K562 (cell line): ENCODE data around the gene LARP7. TPM values are rescaled to one million over a fixed set of nuclear protein-coding genes. Genes with fewer than 3 reads are reported as not detected.

Source experiments
- ATAC-seq: fragments of 200-7000 bp; cut with Tn5 transposase; 3 replicates; pipeline ENCODE4 v1.9.1; 2020; ENCODE audit warnings: moderate library complexity
- BruUV-seq: library from RNA; stranded (reverse); fragments of 400-500 nt; replicated peaks from 2 replicates; lab custom pipeline; 2021; lab: Mats Ljungman, UMichigan
- CTCF ChIA-PET: fragments of 300-600 bp; formaldehyde crosslinking; extraction: SDS; loops from one replicate; lab custom pipeline; 2021; ENCODE audit warnings: low intra/inter-chr PET ratio; lab: Yijun Ruan, JAX
- POLR2A ChIA-PET: fragments of 300-600, 350-650 bp; sonication (Branson Sonifier 250); formaldehyde crosslinking; extraction: SDS; loops from one replicate; lab custom pipeline; 2021; ENCODE audit warnings: antibody characterized with exemption, inconsistent platforms; lab: Yijun Ruan, JAX
- DNase-seq, 4 experiments: peaks; one replicate each; pipeline versions ENCODE4 v3.0.0 to v3.0.0-alpha.2; 2011 to 2018; ENCODE audit warnings: low spot score in 3 of 4, mixed read lengths in 3 of 4; ENCODE audit errors: extremely low read depth in 1 of 4
- FAIRE-seq: peaks from 2 replicates; lab custom pipeline; 2011; peaks lifted over from hg19 to GRCh38; lab: Jason Lieb, UNC
- H2AFZ ChIP-seq: 2 replicates; pipeline ENCODE4 v1.6.0; 2011; ENCODE audit warnings: low read depth, low read length, control low read depth, inconsistent platforms
- H3K27ac ChIP-seq: fragments of 200-600 bp; 3 replicates; pipeline ENCODE4 v1.8.0; 2011; ENCODE audit warnings: low read depth, mild to moderate bottlenecking, control low read depth, inconsistent platforms, low read length, moderate library complexity, mixed read lengths; ENCODE audit errors: extremely low read depth
- H3K27me3 ChIP-seq, 2 experiments: fragments of 300-600 bp in 1 of 2; 2 replicates in 1 of 2; 3 replicates in 1 of 2; pipeline versions ENCODE4 v1.6.0 to v1.8.0; 2011; ENCODE audit warnings: inconsistent platforms in 2 of 2, low read length in 2 of 2, mild to moderate bottlenecking in 1 of 2, mixed read lengths in 1 of 2, moderate library complexity in 1 of 2; ENCODE audit not compliant: control insufficient read depth in 2 of 2, insufficient read depth in 2 of 2
- H3K36me3 ChIP-seq: fragments of 300-600 bp; 3 replicates; pipeline ENCODE4 v1.8.0; 2011; ENCODE audit warnings: mild to moderate bottlenecking, low read length, inconsistent platforms; ENCODE audit not compliant: control insufficient read depth, insufficient read depth
- H3K4me1 ChIP-seq, 2 experiments: fragments of 200-600 bp in 1 of 2; replicated peaks in 1 of 2; 2 replicates in 1 of 2; 3 replicates in 1 of 2; pipeline versions ENCODE4 v1.5.1 to v1.8.0; 2011; ENCODE audit warnings: inconsistent platforms in 2 of 2, low read length in 2 of 2, mild to moderate bottlenecking in 1 of 2, mixed read lengths in 1 of 2, moderate library complexity in 1 of 2; ENCODE audit not compliant: control insufficient read depth in 2 of 2, insufficient read depth in 2 of 2
- H3K4me2 ChIP-seq: 2 replicates; pipeline ENCODE4 v1.6.1; 2011; ENCODE audit warnings: low read length, control low read depth, inconsistent platforms, mixed read lengths; ENCODE audit not compliant: insufficient read depth
- H3K4me3 ChIP-seq: fragments of 200-600 bp; sonication (generic), shearing (Covaris generic); 2 replicates; pipeline ENCODE4 v1.5.1; 2016; ENCODE audit warnings: control low read depth, inconsistent platforms
- H3K79me2 ChIP-seq: fragments of 200-600 bp; 3 replicates; pipeline ENCODE4 v1.8.0; 2011; ENCODE audit warnings: low read length, inconsistent platforms; ENCODE audit not compliant: control insufficient read depth, insufficient read depth
- H3K9ac ChIP-seq, 2 experiments: 2 replicates each; pipeline versions ENCODE4 v1.6.0 to v1.6.1; 2011; ENCODE audit warnings: low read depth in 2 of 2, low read length in 2 of 2, control low read depth in 1 of 2, inconsistent platforms in 1 of 2, mild to moderate bottlenecking in 1 of 2, mixed read lengths in 1 of 2; ENCODE audit not compliant: insufficient read depth in 1 of 2
- H3K9me1 ChIP-seq: one replicate; pipeline ENCODE4 v1.6.0; 2011; ENCODE audit warnings: inconsistent platforms, mild to moderate bottlenecking, low read length, moderate library complexity; ENCODE audit not compliant: control insufficient read depth, insufficient read depth
- H3K9me3 ChIP-seq: replicated peaks from 2 replicates; pipeline ENCODE4 v1.5.1; 2011; ENCODE audit warnings: low read depth, low read length, inconsistent platforms; ENCODE audit not compliant: control insufficient read depth, insufficient read depth
- H4K20me1 ChIP-seq: replicated peaks from 2 replicates; pipeline ENCODE4 v1.6.1; 2011; ENCODE audit warnings: low read length, inconsistent platforms, mixed read lengths; ENCODE audit not compliant: control insufficient read depth, insufficient read depth
- MCM2 ChIP-seq: fragments of 450-650 bp; IDR thresholded peaks from 2 replicates; pipeline ENCODE4 v1.6.1; 2017; ENCODE audit warnings: low read depth, mild to moderate bottlenecking
- NKRF ChIP-seq: fragments of 450-650 bp; IDR thresholded peaks from 2 replicates; pipeline ENCODE4 v1.6.1; 2016; ENCODE audit warnings: borderline replicate concordance
- USF1 ChIP-seq: sonication (generic); formaldehyde crosslinking; IDR thresholded peaks from 2 replicates; pipeline ENCODE4 v1.9.0; 2022; ENCODE audit warnings: mild to moderate bottlenecking, missing genetic modification reagents
- WGBS: fragments of 100-300 bp; shearing (Covaris generic); methylation state at CpG from one replicate; pipeline ENCODE4 v1.1.6; 2016; ENCODE audit warnings: low coverage, mixed read lengths; ENCODE audit not compliant: insufficient coverage; ENCODE audit errors: missing lambda C conversion rate; 5-methylcytosine and 5-hydroxymethylcytosine counted together
- in situ Hi-C: fragments of 300-500 bp; cut with MboI; formaldehyde crosslinking; loops from 4 replicates; pipeline ENCODE4 v1.15.0; 2018; ENCODE audit warnings: inconsistent platforms, mixed read lengths
- intact Hi-C: fragments of 100-400 bp; cut with micrococcal nuclease; formaldehyde crosslinking; loops from 2 replicates; pipeline ENCODE4 v1.14.2; 2022
- polyA plus RNA-seq, 8 experiments: library from polyadenylated mRNA; depleted of rRNA in 4 of 8; stranded (reverse) in 5 of 8; unstranded in 3 of 8; fragments of >200 nt; fragmentation: Nextera tagmentation in 2 of 8; fragmentation: Illumina TruSeq in 1 of 8; extraction: Ambion mirVana in 2 of 8; extraction: Trizol in 1 of 8; gene quantifications; 2 replicates each; pipeline versions ENCODE4 v1.2.1 to v1.2.3, GENCODE V29; 2011 to 2014; ENCODE audit warnings: inconsistent platforms in 1 of 8, missing spikeins in 1 of 8
- total RNA-seq, 7 experiments: library from RNA; depleted of rRNA in 6 of 7; stranded (reverse); fragments of >200 nt in 6 of 7; fragmentation: Illumina TruSeq in 2 of 7; extraction: Trizol in 2 of 7; gene quantifications; 2 replicates each; pipeline versions ENCODE4 v1.2.1 to v1.2.3, GENCODE V29; 2011 to 2021; ENCODE audit warnings: low replicate concordance in 1 of 7

The LARP7 gene
- total and polyA plus RNA-seq, 9 of the 15 experiments (the other 6 are each of a cell fraction or from before 2014, with no cell fraction given), result 30.1 to 76.9 (median 56.0) TPM

- Histone ChIP-seq H3K27me3 (peaks cover 8 to 9% of the 10 kb centered on the region in 2 experiments), H3K36me3 (no peaks in the 10 kb centered on the region), H3K9ac (no peak overlapping the region), H3K4me3 (no peak overlapping the region), H3K79me2 (no peaks in the 10 kb centered on the region), H3K27ac (no peak overlapping the region), H3K9me3 (no peaks in the 10 kb centered on the region), H3K9me1 (no peaks in the 10 kb centered on the region), H3K4me1 (peaks cover 0 to 2% of the 10 kb centered on the region in 2 experiments; a peak in 1 of 5 replicates), H3K4me2 (no peak overlapping the region), H2AFZ (no peak overlapping the region), H4K20me1 (no peaks in the 10 kb centered on the region)
- DNase-seq, result no peak
- ChIA-PET POLR2A (interaction anchor here (0.8 kb wide), 1 partner anchor 43 kb away, joined by 3 read pairs; no protein-coding TSS in a partner anchor), CTCF (no interaction called here)
- no TSS peak for BruUV-seq
- in situ Hi-C loops (no loop called here), intact Hi-C loops (no loop called here)
- 0% methylated on average over 1 of the region's 1 CpG for whole genome bisulfite sequencing
- TF ChIP-seq USF1 (CRISPR knock-in tag) (no peak), MCM2 (no peak), NKRF (no peak)
- no peak for ATAC-seq
- no peak for FAIRE-seq
These were observed 37.4 kb downstream of the LARP7 start for GRCh38 chr4:112674376-112674775.
